H1 (cell line): Measurements from ENCODE around the gene TEAD4. TPM values are rescaled to one million over a fixed set of nuclear protein-coding genes. Genes with fewer than 3 reads are reported as not detected.

Experiments
- CHD2 ChIP-seq: IDR thresholded peaks from 2 replicates; pipeline ENCODE4 v1.6.1; 2012; ENCODE audit warnings: low read length, improper control_type of control experiment
- ZNF274 ChIP-seq: IDR thresholded peaks from 2 replicates; pipeline ENCODE4 v1.7.0; 2012; ENCODE audit warnings: low read length, borderline replicate concordance; ENCODE audit errors: extremely low read depth
- polyA plus RNA-seq, 7 experiments: library from polyadenylated mRNA; depleted of rRNA in 3 of 7; stranded (reverse) in 5 of 7; unstranded in 2 of 7; fragments of >200 nt in 5 of 7; fragments of 200-250 nt in 2 of 7; gene quantifications; 1 replicate in 5 of 7; 2 replicates in 1 of 7; 4 replicates in 1 of 7; pipeline versions ENCODE4 v1.2.1 to v1.2.3, GENCODE V29; 2011 to 2013; ENCODE audit warnings: missing spikeins in 2 of 7, mixed read lengths in 2 of 7
- total RNA-seq: library from RNA; stranded (reverse); fragmentation: NEBNext Ultra II Directional; extraction: Animal tissue kit (Norgen Biotek cat#: 25700); gene quantifications from 2 replicates; pipeline ENCODE4 v1.2.1, GENCODE V29; 2021

The TEAD4 gene
- total and polyA plus RNA-seq, 2 of the 8 experiments (the other 6 are each of a cell fraction or from before 2014, with no cell fraction given): 56.7 to 116 TPM

GRCh38 chr12:2982361-2982760 lies 23.2 kb downstream of the TEAD4 start (continued):
- TF ChIP-seq ZNF274 (no peak), CHD2 (no peak)
- TF ChIP-seq, all 59 proteins: peak for 0
